H1 (cell line): ENCODE data around the gene COL6A3. TPM values are rescaled to one million over a fixed set of nuclear protein-coding genes. Genes with fewer than 3 reads are reported as not detected.

ENCODE experiments used
- CHD2 ChIP-seq: IDR thresholded peaks from 2 replicates; pipeline ENCODE4 v1.6.1; 2012; ENCODE audit warnings: low read length, improper control_type of control experiment
- CREB1 ChIP-seq: IDR thresholded peaks from 2 replicates; pipeline ENCODE4 v1.6.1; 2012; ENCODE audit warnings: inconsistent platforms
- JUN ChIP-seq: IDR thresholded peaks from 2 replicates; pipeline ENCODE4 v1.6.1; 2011; ENCODE audit warnings: low read depth, mild to moderate bottlenecking, improper control_type of control experiment, low read length
- POLR2A ChIP-seq, 2 experiments: IDR thresholded peaks; 1 replicate in 1 of 2; 2 replicates in 1 of 2; pipeline ENCODE4 v1.6.1; 2011; ENCODE audit warnings: low read depth in 2 of 2, low read length in 2 of 2, mild to moderate bottlenecking in 2 of 2; ENCODE audit errors: control extremely low read depth in 1 of 2
- RAD21 ChIP-seq, 2 experiments: IDR thresholded peaks in 1 of 2; conservative IDR thresholded peaks in 1 of 2; 2 replicates each; pipeline ENCODE4 v1.6.1; 2011; ENCODE audit warnings: low read depth in 2 of 2, low read length in 2 of 2, improper control_type of control experiment in 1 of 2, inconsistent platforms in 1 of 2, mild to moderate bottlenecking in 1 of 2, moderate library complexity in 1 of 2
- SP1 ChIP-seq: IDR thresholded peaks from 2 replicates; pipeline ENCODE4 v1.6.1; 2011; ENCODE audit warnings: low read depth, low read length
- SP4 ChIP-seq: IDR thresholded peaks from 2 replicates; pipeline ENCODE4 v1.6.1; 2012; ENCODE audit warnings: low read length, inconsistent platforms
- SRF ChIP-seq: IDR thresholded peaks from 2 replicates; pipeline ENCODE4 v1.6.1; 2011; ENCODE audit warnings: mild to moderate bottlenecking, low read depth, low read length, moderate library complexity
- TEAD4 ChIP-seq: IDR thresholded peaks from 2 replicates; pipeline ENCODE4 v1.6.1; 2012; ENCODE audit warnings: low read depth, low read length, inconsistent platforms, mixed read lengths
- polyA plus RNA-seq, 7 experiments: library from polyadenylated mRNA; depleted of rRNA in 3 of 7; stranded (reverse) in 5 of 7; unstranded in 2 of 7; fragments of >200 nt in 5 of 7; fragments of 200-250 nt in 2 of 7; gene quantifications; 1 replicate in 5 of 7; 2 replicates in 1 of 7; 4 replicates in 1 of 7; pipeline versions ENCODE4 v1.2.1 to v1.2.3, GENCODE V29; 2011 to 2013; ENCODE audit warnings: missing spikeins in 2 of 7, mixed read lengths in 2 of 7
- total RNA-seq: library from RNA; stranded (reverse); fragmentation: NEBNext Ultra II Directional; extraction: Animal tissue kit (Norgen Biotek cat#: 25700); gene quantifications from 2 replicates; pipeline ENCODE4 v1.2.1, GENCODE V29; 2021
- TF ChIP-seq, protein P1 (sequence below): fragments of 300-600 bp; sonication (generic); IDR thresholded peaks from 2 replicates; pipeline ENCODE4 v1.7.1; 2012; ENCODE audit warnings: low read length, moderate library complexity, mild to moderate bottlenecking, inconsistent platforms; ENCODE audit not compliant: insufficient replicate concordance

COL6A3 gene
- total and polyA plus RNA-seq, 2 of the 8 experiments (the other 6 are each of a cell fraction or from before 2014, with no cell fraction given): 1.2 to 3.4 TPM

DNA sequence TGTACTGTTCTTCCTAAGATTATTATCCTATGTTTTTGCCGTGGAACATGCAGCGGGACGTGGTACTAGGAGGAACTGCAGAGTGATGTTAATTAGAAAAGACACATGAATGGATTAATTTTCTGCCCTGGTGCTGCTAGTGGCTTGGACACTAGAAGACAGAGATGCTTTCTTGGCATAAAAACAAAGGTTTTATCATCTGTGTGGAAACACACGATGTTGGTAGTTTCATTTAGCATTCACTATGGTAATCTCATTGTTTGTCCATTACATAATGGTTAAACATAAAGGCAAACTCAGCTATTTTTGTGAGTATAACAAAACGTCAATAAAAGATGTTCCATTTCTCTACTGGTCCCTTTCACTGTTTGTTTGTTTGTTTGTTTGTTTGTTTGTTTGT is 22.8 kb downstream of the COL6A3 start (continued):
- TF ChIP-seq, protein P1, sequence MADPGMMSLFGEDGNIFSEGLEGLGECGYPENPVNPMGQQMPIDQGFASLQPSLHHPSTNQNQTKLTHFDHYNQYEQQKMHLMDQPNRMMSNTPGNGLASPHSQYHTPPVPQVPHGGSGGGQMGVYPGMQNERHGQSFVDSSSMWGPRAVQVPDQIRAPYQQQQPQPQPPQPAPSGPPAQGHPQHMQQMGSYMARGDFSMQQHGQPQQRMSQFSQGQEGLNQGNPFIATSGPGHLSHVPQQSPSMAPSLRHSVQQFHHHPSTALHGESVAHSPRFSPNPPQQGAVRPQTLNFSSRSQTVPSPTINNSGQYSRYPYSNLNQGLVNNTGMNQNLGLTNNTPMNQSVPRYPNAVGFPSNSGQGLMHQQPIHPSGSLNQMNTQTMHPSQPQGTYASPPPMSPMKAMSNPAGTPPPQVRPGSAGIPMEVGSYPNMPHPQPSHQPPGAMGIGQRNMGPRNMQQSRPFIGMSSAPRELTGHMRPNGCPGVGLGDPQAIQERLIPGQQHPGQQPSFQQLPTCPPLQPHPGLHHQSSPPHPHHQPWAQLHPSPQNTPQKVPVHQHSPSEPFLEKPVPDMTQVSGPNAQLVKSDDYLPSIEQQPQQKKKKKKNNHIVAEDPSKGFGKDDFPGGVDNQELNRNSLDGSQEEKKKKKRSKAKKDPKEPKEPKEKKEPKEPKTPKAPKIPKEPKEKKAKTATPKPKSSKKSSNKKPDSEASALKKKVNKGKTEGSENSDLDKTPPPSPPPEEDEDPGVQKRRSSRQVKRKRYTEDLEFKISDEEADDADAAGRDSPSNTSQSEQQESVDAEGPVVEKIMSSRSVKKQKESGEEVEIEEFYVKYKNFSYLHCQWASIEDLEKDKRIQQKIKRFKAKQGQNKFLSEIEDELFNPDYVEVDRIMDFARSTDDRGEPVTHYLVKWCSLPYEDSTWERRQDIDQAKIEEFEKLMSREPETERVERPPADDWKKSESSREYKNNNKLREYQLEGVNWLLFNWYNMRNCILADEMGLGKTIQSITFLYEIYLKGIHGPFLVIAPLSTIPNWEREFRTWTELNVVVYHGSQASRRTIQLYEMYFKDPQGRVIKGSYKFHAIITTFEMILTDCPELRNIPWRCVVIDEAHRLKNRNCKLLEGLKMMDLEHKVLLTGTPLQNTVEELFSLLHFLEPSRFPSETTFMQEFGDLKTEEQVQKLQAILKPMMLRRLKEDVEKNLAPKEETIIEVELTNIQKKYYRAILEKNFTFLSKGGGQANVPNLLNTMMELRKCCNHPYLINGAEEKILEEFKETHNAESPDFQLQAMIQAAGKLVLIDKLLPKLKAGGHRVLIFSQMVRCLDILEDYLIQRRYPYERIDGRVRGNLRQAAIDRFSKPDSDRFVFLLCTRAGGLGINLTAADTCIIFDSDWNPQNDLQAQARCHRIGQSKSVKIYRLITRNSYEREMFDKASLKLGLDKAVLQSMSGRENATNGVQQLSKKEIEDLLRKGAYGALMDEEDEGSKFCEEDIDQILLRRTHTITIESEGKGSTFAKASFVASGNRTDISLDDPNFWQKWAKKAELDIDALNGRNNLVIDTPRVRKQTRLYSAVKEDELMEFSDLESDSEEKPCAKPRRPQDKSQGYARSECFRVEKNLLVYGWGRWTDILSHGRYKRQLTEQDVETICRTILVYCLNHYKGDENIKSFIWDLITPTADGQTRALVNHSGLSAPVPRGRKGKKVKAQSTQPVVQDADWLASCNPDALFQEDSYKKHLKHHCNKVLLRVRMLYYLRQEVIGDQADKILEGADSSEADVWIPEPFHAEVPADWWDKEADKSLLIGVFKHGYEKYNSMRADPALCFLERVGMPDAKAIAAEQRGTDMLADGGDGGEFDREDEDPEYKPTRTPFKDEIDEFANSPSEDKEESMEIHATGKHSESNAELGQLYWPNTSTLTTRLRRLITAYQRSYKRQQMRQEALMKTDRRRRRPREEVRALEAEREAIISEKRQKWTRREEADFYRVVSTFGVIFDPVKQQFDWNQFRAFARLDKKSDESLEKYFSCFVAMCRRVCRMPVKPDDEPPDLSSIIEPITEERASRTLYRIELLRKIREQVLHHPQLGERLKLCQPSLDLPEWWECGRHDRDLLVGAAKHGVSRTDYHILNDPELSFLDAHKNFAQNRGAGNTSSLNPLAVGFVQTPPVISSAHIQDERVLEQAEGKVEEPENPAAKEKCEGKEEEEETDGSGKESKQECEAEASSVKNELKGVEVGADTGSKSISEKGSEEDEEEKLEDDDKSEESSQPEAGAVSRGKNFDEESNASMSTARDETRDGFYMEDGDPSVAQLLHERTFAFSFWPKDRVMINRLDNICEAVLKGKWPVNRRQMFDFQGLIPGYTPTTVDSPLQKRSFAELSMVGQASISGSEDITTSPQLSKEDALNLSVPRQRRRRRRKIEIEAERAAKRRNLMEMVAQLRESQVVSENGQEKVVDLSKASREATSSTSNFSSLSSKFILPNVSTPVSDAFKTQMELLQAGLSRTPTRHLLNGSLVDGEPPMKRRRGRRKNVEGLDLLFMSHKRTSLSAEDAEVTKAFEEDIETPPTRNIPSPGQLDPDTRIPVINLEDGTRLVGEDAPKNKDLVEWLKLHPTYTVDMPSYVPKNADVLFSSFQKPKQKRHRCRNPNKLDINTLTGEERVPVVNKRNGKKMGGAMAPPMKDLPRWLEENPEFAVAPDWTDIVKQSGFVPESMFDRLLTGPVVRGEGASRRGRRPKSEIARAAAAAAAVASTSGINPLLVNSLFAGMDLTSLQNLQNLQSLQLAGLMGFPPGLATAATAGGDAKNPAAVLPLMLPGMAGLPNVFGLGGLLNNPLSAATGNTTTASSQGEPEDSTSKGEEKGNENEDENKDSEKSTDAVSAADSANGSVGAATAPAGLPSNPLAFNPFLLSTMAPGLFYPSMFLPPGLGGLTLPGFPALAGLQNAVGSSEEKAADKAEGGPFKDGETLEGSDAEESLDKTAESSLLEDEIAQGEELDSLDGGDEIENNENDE: no peak
- TF ChIP-seq RAD21 (IDR thresholded peaks at IDR 0.05 in 1 of 2, conservative IDR thresholded peaks at IDR 0.05 in 1 of 2; ENCODE audit: low read depth in 2 of 2, low read length in 2 of 2) (no peak), JUN (no peak), CREB1 (no peak), SRF (no peak), TEAD4 (no peak), CHD2 (no peak), SP4 (no peak), POLR2A (IDR thresholded peaks at IDR 0.05; ENCODE audit: control extremely low read depth in 1 of 2, low read depth in 2 of 2, low read length in 2 of 2) (no peak), SP1 (no peak)
- TF ChIP-seq, all 59 proteins: peak for 0
